PC-3 (cell line): Measurements from ENCODE around the gene CDH26.

ENCODE experiments used
- EZH2 ChIP-seq: fragments of 300-600 bp; sonication (generic); IDR thresholded peaks from one replicate; pipeline ENCODE4 v1.6.1; 2017; ENCODE audit warnings: antibody characterized with exemption, mild to moderate bottlenecking, low read length; ENCODE audit not compliant: unreplicated experiment
- TF ChIP-seq, protein P1 (sequence below): fragments of 300-600 bp; sonication (generic); conservative IDR thresholded peaks from 2 replicates; pipeline ENCODE4 v1.5.1; 2017; ENCODE audit warnings: antibody characterized with exemption, low read depth, mild to moderate bottlenecking, low read length

DNA sequence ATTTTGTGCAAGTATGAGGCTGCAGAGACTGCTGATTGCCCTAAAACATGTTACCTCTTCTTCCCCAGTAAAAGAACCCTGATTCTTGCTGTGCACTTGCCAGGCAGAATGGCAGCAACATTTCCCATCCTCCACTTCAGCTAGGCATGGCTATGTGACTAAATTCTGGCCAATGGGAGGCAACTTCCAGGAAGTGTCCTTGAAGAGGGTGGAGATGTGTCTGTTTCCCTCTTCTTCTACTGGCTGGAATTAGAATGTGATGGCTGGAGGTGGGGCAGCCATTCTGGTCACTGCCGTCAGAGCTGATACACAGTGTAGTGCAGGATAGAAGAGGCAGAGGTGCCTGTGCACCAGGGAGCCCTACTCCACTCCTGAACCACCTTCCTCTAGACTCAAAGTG lies 64.6 kb downstream of the CDH26 start:
- TF ChIP-seq, protein P1, sequence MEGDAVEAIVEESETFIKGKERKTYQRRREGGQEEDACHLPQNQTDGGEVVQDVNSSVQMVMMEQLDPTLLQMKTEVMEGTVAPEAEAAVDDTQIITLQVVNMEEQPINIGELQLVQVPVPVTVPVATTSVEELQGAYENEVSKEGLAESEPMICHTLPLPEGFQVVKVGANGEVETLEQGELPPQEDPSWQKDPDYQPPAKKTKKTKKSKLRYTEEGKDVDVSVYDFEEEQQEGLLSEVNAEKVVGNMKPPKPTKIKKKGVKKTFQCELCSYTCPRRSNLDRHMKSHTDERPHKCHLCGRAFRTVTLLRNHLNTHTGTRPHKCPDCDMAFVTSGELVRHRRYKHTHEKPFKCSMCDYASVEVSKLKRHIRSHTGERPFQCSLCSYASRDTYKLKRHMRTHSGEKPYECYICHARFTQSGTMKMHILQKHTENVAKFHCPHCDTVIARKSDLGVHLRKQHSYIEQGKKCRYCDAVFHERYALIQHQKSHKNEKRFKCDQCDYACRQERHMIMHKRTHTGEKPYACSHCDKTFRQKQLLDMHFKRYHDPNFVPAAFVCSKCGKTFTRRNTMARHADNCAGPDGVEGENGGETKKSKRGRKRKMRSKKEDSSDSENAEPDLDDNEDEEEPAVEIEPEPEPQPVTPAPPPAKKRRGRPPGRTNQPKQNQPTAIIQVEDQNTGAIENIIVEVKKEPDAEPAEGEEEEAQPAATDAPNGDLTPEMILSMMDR, result no peak
- no peak for TF ChIP-seq EZH2
